Measurements from ENCODE around the gene RBP3.

RBP3 gene

GRCh38 chr10:47401874-47402640 lies 53.9 kb downstream of the RBP3 start:
- DNase-seq (ENCODE audit: low read depth): no peak

DNA sequence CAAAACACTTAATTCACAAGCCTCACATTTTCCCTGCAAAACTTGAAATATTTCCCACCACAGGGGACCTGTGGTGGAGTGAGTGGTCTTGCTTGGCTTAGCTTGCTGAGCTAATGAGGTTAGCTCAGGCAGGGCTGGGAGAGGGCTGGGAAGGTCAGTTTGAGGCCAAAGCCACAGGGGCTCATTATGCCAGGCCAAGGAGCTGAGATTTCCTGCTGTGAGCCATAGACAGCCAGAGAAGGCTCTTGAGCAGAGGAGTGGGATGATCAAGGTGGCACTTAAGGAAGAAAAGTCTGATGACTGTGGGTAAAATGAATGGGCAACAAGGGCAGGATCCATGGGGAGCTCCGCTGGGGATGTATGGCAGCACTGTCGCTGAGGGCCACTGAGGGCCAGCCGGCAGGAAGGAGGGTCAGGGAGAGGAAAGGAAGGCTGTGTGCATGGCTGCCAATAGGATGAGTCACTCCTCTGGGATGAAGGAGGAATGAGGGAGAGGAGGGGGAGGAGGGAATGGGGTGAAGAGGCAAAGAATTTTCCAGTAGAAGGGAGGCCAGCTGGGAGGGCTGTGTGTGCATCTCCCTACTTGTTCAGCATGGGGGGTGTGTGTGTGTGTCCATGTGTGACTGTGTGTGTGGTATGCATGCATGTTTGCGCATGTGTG lies 54.6 kb downstream of the RBP3 start:
- DNase-seq (ENCODE audit: low read depth): no peak

GRCh38 chr10:47403446-47404318 lies 55.5 kb downstream of the RBP3 start:
- DNase-seq (ENCODE audit: low read depth): no peak

GRCh38 chr10:47404446-47404845 lies 56.3 kb downstream of the RBP3 start:
- no peak for DNase-seq (ENCODE audit: low read depth)

DNA sequence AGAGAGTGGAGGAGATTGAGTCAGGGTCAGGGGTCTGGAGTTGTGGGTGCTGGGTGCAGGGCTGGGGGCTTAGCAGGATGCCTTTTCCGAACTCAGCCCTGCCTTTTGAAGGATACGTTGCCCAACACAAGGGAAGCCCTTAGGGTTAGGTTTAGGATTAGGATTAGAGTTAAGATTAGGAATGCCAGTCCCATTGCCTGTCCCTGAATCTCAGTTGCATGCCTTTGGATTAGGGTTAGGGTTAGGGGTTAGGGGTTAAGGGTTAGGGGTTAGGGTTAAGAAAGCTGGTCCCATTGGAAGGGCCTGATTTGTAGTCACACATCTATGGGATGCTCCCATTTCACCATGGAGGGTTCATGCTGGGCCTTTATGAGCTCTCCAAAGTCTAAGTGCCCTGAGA lies 56.8 kb downstream of the RBP3 start:
- no peak for DNase-seq (ENCODE audit: low read depth)

GRCh38 chr10:47405857-47406547 lies 57.8 kb downstream of the RBP3 start:
- no peak for DNase-seq (ENCODE audit: low read depth)

GRCh38 chr10:47406548-47406869 lies 58.3 kb downstream of the RBP3 start:
- DNase-seq (ENCODE audit: low read depth): no peak

DNA sequence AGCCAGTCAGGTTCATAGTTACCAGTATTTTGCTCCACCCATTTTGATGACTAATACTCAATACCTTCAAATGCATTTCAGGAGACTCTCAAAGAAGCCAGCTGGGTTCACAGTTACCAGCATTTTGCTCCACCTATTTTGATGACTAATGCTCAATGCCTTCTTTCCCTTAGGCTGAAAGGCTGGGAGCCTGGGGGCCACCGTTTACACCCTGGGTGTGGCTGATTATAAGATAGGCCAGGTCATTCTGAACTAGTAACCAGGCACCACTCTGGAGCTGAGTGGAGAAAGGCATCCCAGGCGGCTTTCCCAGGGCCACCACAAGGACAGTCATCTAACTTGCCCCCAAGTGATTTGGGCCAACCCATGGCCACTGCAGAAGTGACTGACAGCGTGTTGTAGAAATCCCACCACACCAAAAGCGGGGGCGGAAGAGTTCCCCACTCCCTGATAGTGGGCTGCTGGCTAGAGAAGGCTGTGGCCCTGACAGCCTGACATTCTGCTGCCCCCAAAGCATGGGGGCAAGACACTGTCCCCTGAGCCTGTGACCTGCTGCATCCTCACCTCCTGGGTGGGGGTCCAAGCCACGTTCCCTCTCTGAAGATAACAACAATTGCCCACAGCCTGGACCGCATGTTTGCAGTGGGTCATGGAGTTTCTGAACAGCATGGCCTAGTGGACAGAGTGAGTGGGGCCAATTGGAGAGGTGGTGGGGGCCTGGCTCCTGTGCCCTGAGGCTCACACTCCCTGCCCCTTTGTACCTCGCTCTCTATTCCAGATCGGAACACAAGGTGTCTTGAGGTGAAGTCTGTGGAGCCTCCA lies 58.9 kb downstream of the RBP3 start:
- no peak for DNase-seq (ENCODE audit: low read depth)

Measured in stimulated activated CD4-positive, alpha-beta T cell treated with anti-CD3 and anti-CD28 coated beads, Interleukin-2, amount 100 ng/mL, for 4 hours (primary cell).